AG20443 (cell line): ENCODE results near the gene CXCL3.

Experiments used
- DNase-seq: peaks from one replicate; pipeline ENCODE4 v3.0.0; 2012; ENCODE audit warnings: low spot score, mixed read lengths

The CXCL3 gene

DNA sequence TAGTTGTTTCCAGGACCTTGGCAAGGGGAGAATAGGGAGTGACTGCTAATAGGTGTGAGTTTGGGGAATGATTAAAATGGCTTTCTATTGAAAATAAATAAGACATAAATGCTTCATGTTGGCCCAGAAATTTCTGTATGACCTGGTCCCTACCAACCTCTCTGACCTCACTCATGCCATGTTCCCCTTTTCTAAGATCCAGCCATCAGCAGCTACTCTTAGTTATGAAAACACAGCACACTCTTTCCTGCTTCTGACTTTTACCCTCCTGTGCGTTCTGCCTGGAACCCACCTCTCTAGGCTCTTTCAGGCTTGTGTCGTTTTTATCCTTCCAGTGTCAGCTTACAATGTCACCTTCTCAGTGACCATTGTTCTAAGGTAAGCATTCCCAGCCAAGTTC, 25.2 kb downstream of the CXCL3 start:
- DNase-seq, result no peak

DNA sequence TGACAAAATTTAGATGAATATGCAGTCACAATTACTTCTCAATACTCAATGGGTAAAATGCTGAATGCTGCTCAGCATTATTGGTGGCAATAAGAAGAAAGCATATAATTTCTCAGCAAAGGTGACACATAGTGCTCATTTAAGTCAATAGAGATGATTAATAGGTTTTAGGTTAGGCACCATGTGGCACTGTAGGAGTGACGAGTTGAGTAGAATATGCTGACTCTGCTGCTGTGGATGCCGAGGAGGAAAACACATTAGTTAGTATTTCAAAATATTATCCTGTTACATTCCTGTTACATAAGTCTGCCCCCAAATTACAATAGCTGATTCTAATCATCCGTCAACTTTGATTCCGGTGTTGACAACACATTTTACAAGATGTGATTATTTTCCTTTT, 26.4 kb downstream of the CXCL3 start:
- DNase-seq, result no peak

DNA sequence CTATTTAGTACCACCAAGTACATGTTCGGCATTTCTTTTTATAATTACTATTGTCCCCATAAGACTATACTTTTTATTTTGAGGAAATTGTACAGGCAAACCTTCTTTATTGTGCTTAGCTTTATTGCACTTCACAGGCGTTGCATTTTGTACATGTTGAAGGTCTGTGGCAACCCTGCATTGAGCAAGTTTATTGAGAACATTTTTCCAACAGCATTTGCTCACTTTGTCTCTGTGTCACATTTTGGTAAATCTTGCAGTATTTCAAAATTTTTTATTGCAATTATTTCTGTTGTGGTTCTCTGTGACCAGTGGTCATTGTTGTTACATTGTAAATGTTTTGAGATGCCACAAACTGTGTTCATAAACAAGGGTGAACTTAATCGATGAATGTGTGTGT, 29.2 kb downstream of the CXCL3 start:
- no peak for DNase-seq

GRCh38 chr4:74006009-74006476, 32.4 kb downstream of the CXCL3 start:
- DNase-seq, result peak; percentile 37

DNA sequence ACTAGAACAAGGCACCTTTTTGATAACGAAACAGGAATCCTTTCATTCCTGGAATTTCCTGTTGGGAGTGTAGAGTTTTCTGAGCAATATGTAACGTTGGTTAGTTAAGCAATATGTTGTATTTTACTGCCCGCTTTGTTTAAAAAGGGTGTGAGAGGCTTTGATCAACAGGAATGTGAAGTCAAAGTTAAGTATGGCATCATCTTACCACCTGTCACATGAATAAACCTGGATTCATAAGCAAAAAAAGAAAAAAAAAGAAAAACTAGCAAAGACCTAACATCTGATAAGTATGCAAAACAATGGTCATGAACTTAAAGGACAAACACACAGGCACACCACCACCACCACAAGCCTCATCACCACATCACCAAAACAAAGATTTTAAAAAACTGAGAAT, 33.0 kb downstream of the CXCL3 start:
- no peak for DNase-seq

DNA sequence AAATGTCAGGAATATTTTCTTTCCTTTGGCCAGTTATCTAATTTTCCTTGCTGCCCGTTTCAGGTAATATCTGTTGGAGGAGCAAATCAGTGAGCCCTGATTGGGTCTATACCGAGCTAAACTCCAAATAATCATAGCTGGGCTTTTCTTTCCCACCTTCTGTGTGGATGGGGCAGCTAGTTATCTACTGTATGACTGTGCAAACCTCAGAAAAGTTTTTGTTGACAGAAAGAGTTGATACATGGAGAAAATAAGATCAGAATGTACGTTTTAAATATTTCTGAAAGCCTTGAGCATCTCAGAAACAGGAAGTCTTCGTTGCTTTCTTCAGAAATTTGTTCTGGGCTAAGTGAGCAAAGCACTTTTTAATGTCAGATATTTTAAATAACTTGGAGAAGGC, 33.8 kb downstream of the CXCL3 start:
- DNase-seq, result no peak

DNA sequence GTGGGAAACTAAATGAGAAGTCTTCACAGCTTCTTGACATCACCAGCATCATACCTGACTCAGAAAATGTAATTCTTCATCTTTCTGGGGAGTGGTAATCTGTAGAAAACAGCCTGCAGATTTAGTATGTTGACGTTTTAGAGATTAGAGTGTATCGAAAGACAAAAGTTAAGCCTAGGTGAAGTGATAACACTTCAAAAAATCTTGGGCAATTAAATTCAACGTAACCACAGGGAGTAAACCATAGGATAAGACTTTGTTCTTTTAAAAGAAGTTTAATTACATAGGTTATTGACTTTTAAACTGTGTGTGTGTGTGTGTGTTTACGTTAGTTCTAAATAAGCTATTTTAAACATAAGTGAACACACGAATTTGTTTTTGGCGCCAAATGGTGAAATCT, 38.2 kb downstream of the CXCL3 start:
- DNase-seq, result no peak

GRCh38 chr4:73998040-73999011, 40.2 kb downstream of the CXCL3 start, which contains the start of gene CXCL5:
TSS of gene CXCL5 (minus strand) at chr4:73998677. CDS start at chr4:73998581, 96 bp downstream.
- DNase-seq, result peak; percentile 58

DNA sequence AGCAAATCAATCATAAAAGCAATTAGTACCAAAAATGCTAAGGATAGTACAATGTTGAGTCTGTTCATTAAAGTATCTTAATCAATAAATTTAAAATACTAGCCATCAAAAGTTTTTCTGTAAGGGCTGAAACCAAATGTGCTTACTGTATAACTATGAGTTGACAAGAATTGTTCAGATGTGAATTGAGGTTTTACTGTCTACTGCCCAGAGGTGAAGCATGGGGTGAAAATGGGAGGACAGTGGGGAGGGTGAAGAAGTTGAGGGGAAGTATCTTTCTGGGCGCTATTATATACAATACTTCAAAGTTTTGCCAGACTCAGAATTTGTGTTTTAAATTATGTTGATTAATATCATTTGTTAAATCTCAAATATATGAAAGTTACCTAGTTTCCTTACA, 46.4 kb downstream of the CXCL3 start:
- no peak for DNase-seq

DNA sequence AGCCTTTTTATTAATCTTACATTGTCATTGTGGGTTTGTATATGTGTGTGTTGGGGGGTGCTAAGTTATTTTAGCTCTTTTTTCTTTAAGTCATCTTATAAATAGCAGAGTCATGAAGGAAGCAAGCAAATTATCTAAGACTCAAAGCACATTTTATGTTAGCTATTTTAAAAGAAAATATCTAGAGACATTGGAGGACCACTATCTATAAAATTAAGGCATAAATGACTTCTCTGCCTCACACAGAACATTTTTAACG, 46.8 kb downstream of the CXCL3 start:
- no peak for DNase-seq

- no peak for DNase-seq
Observed at GRCh38 chr4:73990988-73991741, 47.3 kb downstream of the CXCL3 start.

GRCh38 chr4:73989928-73990327, 48.6 kb downstream of the CXCL3 start:
- no peak for DNase-seq

GRCh38 chr4:73989031-73989430, 49.5 kb downstream of the CXCL3 start:
- DNase-seq, result no peak

DNA sequence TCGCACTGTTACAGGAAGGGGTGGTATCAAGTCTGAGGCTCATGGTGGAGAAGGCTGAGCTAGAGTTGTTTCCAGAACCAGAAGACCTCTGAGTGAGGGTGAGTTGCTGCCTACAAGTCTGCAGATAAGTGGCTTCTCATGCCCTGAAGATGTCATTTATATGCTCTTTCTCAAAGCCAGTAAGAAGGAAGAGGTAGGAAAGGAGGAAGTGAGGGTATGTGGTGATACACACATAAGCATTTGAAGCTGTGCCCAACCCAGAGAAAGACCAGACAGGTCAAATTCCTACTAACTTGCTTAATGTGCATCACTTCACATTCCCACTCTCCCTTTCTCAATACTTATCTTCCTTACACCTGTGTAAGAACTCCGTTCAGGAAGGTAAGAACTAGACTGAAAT, 50.4 kb downstream of the CXCL3 start, which contains the start of gene PPBP:
PPBP (minus strand) TSS at position 130 of the 400 bp plus-strand sequence; CDS start at position 43, 87 bp downstream.
- DNase-seq, result no peak
